Panc1 (cell line): ENCODE data around the gene PDE3B.

Experiments
- CTCF ChIP-seq: fragments of 450-650 bp; IDR thresholded peaks from 2 replicates; pipeline ENCODE4 v1.5.1; 2017; ENCODE audit warnings: mild to moderate bottlenecking
- SIN3A ChIP-seq: IDR thresholded peaks from 2 replicates; pipeline ENCODE4 v1.6.1; 2012; ENCODE audit warnings: low read depth, mild to moderate bottlenecking, low read length, moderate library complexity, borderline replicate concordance; ENCODE audit not compliant: insufficient read depth
- TCF7L2 ChIP-seq: IDR thresholded peaks from 2 replicates; pipeline ENCODE4 v1.6.1; 2011; ENCODE audit warnings: mild to moderate bottlenecking, low read depth, low read length, inconsistent platforms

GRCh38 chr11:14634813-14635212 is 8.8 kb upstream of the PDE3B start:
- TF ChIP-seq CTCF (no peak), TCF7L2 (no peak), SIN3A (no peak)
